PFSK-1 (cell line): ENCODE data around the gene CCDC47.

Experiments
- FOXP2 ChIP-seq: optimal IDR thresholded peaks from 2 replicates; pipeline ENCODE3; 2011; ENCODE audit warnings: borderline replicate concordance, control low read depth, inconsistent platforms; ENCODE audit not compliant: insufficient read depth; ENCODE audit errors: extremely low read length, extremely low read depth
- POLR2AphosphoS5 ChIP-seq: IDR thresholded peaks from 2 replicates; pipeline ENCODE4 v1.6.1; 2012; ENCODE audit warnings: low read depth, mild to moderate bottlenecking, control low read depth, low read length, moderate library complexity
- REST ChIP-seq, 2 experiments: IDR thresholded peaks; 2 replicates each; pipeline versions ENCODE4 v1.6.1 to v1.8.0; 2011 to 2012; ENCODE audit warnings: low read depth in 2 of 2, low read length in 2 of 2, control low read depth in 1 of 2, inconsistent platforms in 1 of 2, mild to moderate bottlenecking in 1 of 2, moderate library complexity in 1 of 2; ENCODE audit not compliant: insufficient read depth in 1 of 2
- SIN3A ChIP-seq: IDR thresholded peaks from 2 replicates; pipeline ENCODE4 v1.6.1; 2012; ENCODE audit warnings: mild to moderate bottlenecking, low read length, moderate library complexity, borderline replicate concordance; ENCODE audit not compliant: insufficient read depth
- TAF1 ChIP-seq: IDR thresholded peaks from 2 replicates; pipeline ENCODE4 v1.6.1; 2012; ENCODE audit warnings: low read length, control low read depth, borderline replicate concordance; ENCODE audit not compliant: insufficient read depth

Gene CCDC47

GRCh38 chr17:63772801-63773271 is 561 bp downstream of the CCDC47 start:
- no peak for TF ChIP-seq FOXP2
- no peak for TF ChIP-seq POLR2AphosphoS5
- no peak for TF ChIP-seq REST (IDR thresholded peaks at IDR 0.05; ENCODE audit: insufficient read depth in 1 of 2, low read depth in 2 of 2, low read length in 2 of 2)
- TF ChIP-seq SIN3A = no peak
- TF ChIP-seq TAF1 = no peak

DNA sequence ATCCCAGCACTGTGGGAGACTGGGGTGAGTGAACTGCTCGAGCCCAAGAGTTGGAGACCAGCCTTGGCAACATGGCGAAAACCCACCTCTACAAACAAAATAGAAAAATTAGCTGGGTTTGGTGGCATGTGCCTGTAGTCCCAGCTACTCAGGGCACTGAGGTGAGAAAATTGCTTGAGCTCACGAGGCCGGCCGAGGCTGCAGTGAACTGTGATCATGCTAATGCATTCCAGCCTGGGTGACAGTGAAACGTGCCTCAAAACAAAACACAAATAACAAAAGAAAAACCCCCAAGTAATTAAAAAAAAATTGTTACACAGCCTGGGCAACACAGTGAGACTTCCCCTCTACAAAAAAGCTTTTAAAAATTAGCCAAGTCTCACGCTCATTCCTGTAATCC is 5.0 kb downstream of the CCDC47 start:
- no peak for TF ChIP-seq POLR2AphosphoS5
- TF ChIP-seq TAF1 = no peak
- TF ChIP-seq REST (IDR thresholded peaks at IDR 0.05; ENCODE audit: insufficient read depth in 1 of 2, low read depth in 2 of 2, low read length in 2 of 2) = no peak

GRCh38 chr17:63766754-63767153 is 6.6 kb downstream of the CCDC47 start:
- TF ChIP-seq REST (IDR thresholded peaks at IDR 0.05; ENCODE audit: insufficient read depth in 1 of 2, low read depth in 2 of 2, low read length in 2 of 2) (no peak), POLR2AphosphoS5 (no peak), SIN3A (no peak)

DNA sequence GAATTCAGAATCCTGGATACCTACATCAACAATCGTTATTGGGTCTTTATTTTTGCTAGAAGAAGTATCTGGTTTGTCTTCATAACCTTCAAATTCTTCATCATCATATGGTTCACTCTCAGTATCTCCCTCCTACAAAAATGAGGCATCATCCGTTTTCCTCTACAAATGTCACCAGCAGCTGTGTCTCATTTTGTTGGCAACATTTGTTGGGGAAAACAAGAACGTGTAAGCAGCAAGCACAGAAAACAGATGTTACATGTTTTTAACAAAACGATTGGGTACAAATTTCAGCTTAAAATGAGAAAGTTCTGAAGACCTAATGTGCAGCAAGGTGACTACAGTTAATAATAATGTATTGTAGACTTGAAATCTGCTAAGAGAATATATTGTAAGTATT is 8.7 kb downstream of the CCDC47 start:
- no peak for TF ChIP-seq POLR2AphosphoS5
- no peak for TF ChIP-seq FOXP2
- TF ChIP-seq SIN3A = no peak
- TF ChIP-seq TAF1 = no peak
- TF ChIP-seq REST (IDR thresholded peaks at IDR 0.05; ENCODE audit: insufficient read depth in 1 of 2, low read depth in 2 of 2, low read length in 2 of 2) = no peak
